Measurements from ENCODE around the gene CFAP97D2. TPM values are rescaled to one million over a fixed set of nuclear protein-coding genes. Genes with fewer than 3 reads are reported as not detected.
A peak's percentile ranks its signal among the peaks of the same experiment; 100 is the strongest.

CFAP97D2 gene
- total and polyA plus RNA-seq, 2 donors (not counting 3 experiments of a cell fraction or from before 2014, with no cell fraction given): not detected

GRCh38 chr13:114231886-114232285 is 52.8 kb downstream of the CFAP97D2 start:
- no peak for FAIRE-seq
- no peak overlapping the region for H3K4me2 ChIP-seq (ENCODE audit: insufficient read depth, low read length)
- peaks cover 6% of the 10 kb centered on the region for H3K4me1 ChIP-seq (ENCODE audit: control insufficient read depth, extremely low read depth, insufficient read depth, low read length)
- POLR2A ChIA-PET: no interaction called here
- no peak for DNase-seq (ENCODE audit: low read depth, low spot score)
- peaks cover 33 to 34% of the 10 kb centered on the region in 2 experiments for H3K27me3 ChIP-seq (ENCODE audit: control insufficient read depth in 2 of 2, insufficient read depth in 2 of 2, low read length in 2 of 2)
- H3K9ac ChIP-seq (replicated peaks; ENCODE audit: extremely low read depth, insufficient read depth, low read length): no peak overlapping the region
- no peak overlapping the region for H2AFZ ChIP-seq (ENCODE audit: low read depth, low read length)
- dilution Hi-C loops (cut with MboI; ENCODE audit: extremely low pct_ligation_motif_present, low sequenced_read_pairs): no loop called here
- intact Hi-C loops (cut with micrococcal nuclease): no loop called here
- H3K27ac ChIP-seq (ENCODE audit: insufficient read depth, low read depth, low read length): no peak overlapping the region
- H3K9me1 ChIP-seq (replicated peaks; ENCODE audit: control insufficient read depth, extremely low read depth, insufficient read depth, low read length): no peaks in the 10 kb centered on the region
- peaks cover 0 to 3% of the 10 kb centered on the region in 2 experiments for H3K36me3 ChIP-seq (ENCODE audit: control insufficient read depth in 2 of 2, extremely low read depth in 1 of 2, insufficient read depth in 2 of 2, low read length in 2 of 2)
- CTCF ChIA-PET: no interaction called here
- no TSS peak for BruUV-seq (replicated peaks)
- no peaks in the 10 kb centered on the region for H4K20me1 ChIP-seq (replicated peaks; ENCODE audit: control insufficient read depth, extremely low read depth, insufficient read depth, low read length)
- no peak overlapping the region for H3K4me3 ChIP-seq (replicated peaks in 1 of 3; ENCODE audit: insufficient read depth in 1 of 3, low read depth in 1 of 3, low read length in 3 of 3)
- TF ChIP-seq POLR2A (IDR thresholded peaks at IDR 0.05; ENCODE audit: low read depth, low read length) (no peak), EZH2 (IDR thresholded peaks at IDR 0.05; ENCODE audit: borderline replicate concordance, low read depth, low read length, severe bottlenecking) (no peak)
- no peaks in the 10 kb centered on the region for H3K9me3 ChIP-seq (replicated peaks; ENCODE audit: control insufficient read depth, insufficient read depth, low read length)
- H3K79me2 ChIP-seq (ENCODE audit: control insufficient read depth, insufficient read depth, low read length): peaks cover 20% of the 10 kb centered on the region

GRCh38 chr13:114234266-114234644 is 55.2 kb downstream of the CFAP97D2 start:
- intact Hi-C loops (cut with micrococcal nuclease): loop anchor here (2.0 kb wide), 1 partner anchor 283 kb away; no protein-coding TSS in a partner anchor
- dilution Hi-C loops (cut with MboI; ENCODE audit: extremely low pct_ligation_motif_present, low sequenced_read_pairs): no loop called here
- peaks cover 6% of the 10 kb centered on the region for H3K4me1 ChIP-seq (ENCODE audit: control insufficient read depth, extremely low read depth, insufficient read depth, low read length)
- peak overlapping the region; percentile 38 for H3K4me2 ChIP-seq (ENCODE audit: insufficient read depth, low read length)
- POLR2A ChIA-PET: no interaction called here
- CTCF ChIA-PET: no interaction called here
- H3K9ac ChIP-seq (replicated peaks; ENCODE audit: extremely low read depth, insufficient read depth, low read length): no peak overlapping the region
- H3K27ac ChIP-seq (ENCODE audit: insufficient read depth, low read depth, low read length): no peak overlapping the region
- BruUV-seq (replicated peaks): no TSS peak
- H3K36me3 ChIP-seq (ENCODE audit: control insufficient read depth in 2 of 2, extremely low read depth in 1 of 2, insufficient read depth in 2 of 2, low read length in 2 of 2): peaks cover 10 to 12% of the 10 kb centered on the region in 2 experiments
- no peaks in the 10 kb centered on the region for H3K9me3 ChIP-seq (replicated peaks; ENCODE audit: control insufficient read depth, insufficient read depth, low read length)
- TF ChIP-seq CTCF (IDR thresholded peaks at IDR 0.05; ENCODE audit: extremely low read depth in 1 of 2, insufficient read depth in 1 of 2, low read depth in 1 of 2, low read length in 2 of 2): no peak
- no peak for TF ChIP-seq JUN (IDR thresholded peaks at IDR 0.05; ENCODE audit: borderline replicate concordance, insufficient read depth, insufficient read length, low read depth)
- no peak for TF ChIP-seq EZH2 (IDR thresholded peaks at IDR 0.05; ENCODE audit: borderline replicate concordance, low read depth, low read length, severe bottlenecking)
- H3K79me2 ChIP-seq (ENCODE audit: control insufficient read depth, insufficient read depth, low read length): peaks cover 25% of the 10 kb centered on the region
- no peaks in the 10 kb centered on the region for H4K20me1 ChIP-seq (replicated peaks; ENCODE audit: control insufficient read depth, extremely low read depth, insufficient read depth, low read length)
- peak overlapping the region in 2 of 3 experiments; percentile 31 to 96 for H3K4me3 ChIP-seq (replicated peaks in 1 of 3; ENCODE audit: insufficient read depth in 1 of 3, low read depth in 1 of 3, low read length in 3 of 3)
- peaks cover 20 to 26% of the 10 kb centered on the region in 2 experiments for H3K27me3 ChIP-seq (ENCODE audit: control insufficient read depth in 2 of 2, insufficient read depth in 2 of 2, low read length in 2 of 2)
- H2AFZ ChIP-seq (ENCODE audit: low read depth, low read length): peak overlapping the region; percentile 95
- no peak for DNase-seq (ENCODE audit: low read depth, low spot score)
- FAIRE-seq: no peak
- no peaks in the 10 kb centered on the region for H3K9me1 ChIP-seq (replicated peaks; ENCODE audit: control insufficient read depth, extremely low read depth, insufficient read depth, low read length)

All from endothelial cell of umbilical vein (primary cell).